A549 (cell line): Measurements from ENCODE around the gene CLEC2L. TPM values are rescaled to one million over a fixed set of nuclear protein-coding genes. Genes with fewer than 3 reads are reported as not detected.

Experiments used
- ATAC-seq, 2 experiments: fragments of 200-7000 bp in 1 of 2; fragments of >200 bp in 1 of 2; cut with Nextera tagmentation in 1 of 2; cut with Tn5 transposase in 1 of 2; 3 replicates each; pipeline versions ENCODE4 v1.8.0 to v1.9.1; 2018 to 2020; ENCODE audit warnings: mild to moderate bottlenecking in 1 of 2, moderate library complexity in 1 of 2
- CTCF ChIA-PET: fragments of 300-600 bp; sonication (Branson Sonifier 250); formaldehyde crosslinking; extraction: SDS; loops from one replicate; lab custom pipeline; 2021; ENCODE audit warnings: antibody characterized with exemption, inconsistent platforms; lab: Yijun Ruan, JAX
- POLR2A ChIA-PET: fragments of 350-600 bp; formaldehyde crosslinking; extraction: SDS; loops from one replicate; lab custom pipeline; 2021; ENCODE audit warnings: antibody characterized with exemption, inconsistent platforms; lab: Yijun Ruan, JAX
- DNase-seq, 2 experiments: peaks; one replicate each; pipeline versions ENCODE4 v3.0.0 to v3.0.0-alpha.2; 2011 to 2016; ENCODE audit warnings: low read depth in 1 of 2, low spot score in 1 of 2
- FAIRE-seq: peaks from 2 replicates; lab custom pipeline; 2011; peaks lifted over from hg19 to GRCh38; lab: Jason Lieb, UNC
- H3K27ac ChIP-seq, 2 experiments: fragments of >200 bp; sonication (Bioruptor Twin); formaldehyde crosslinking; 3 replicates each; pipeline ENCODE4 v1.5.1; 2016 to 2017
- H3K4me1 ChIP-seq: fragments of >200 bp; sonication (Bioruptor Twin); formaldehyde crosslinking; 3 replicates; pipeline ENCODE4 v1.6.1; 2016
- H3K4me2 ChIP-seq: fragments of >200 bp; sonication (Bioruptor Twin); formaldehyde crosslinking; 3 replicates; pipeline ENCODE4 v1.6.1; 2016
- H3K4me3 ChIP-seq: fragments of >200 bp; sonication (Bioruptor Twin); formaldehyde crosslinking; 3 replicates; pipeline ENCODE4 v1.5.1; 2016
- H3K9me3 ChIP-seq: fragments of >200 bp; sonication (Bioruptor Twin); formaldehyde crosslinking; 3 replicates; pipeline ENCODE4 v1.6.1; 2016
- CBX2 ChIP-seq: fragments of 200-600 bp; sonication (generic); IDR thresholded peaks from 2 replicates; pipeline ENCODE4 v1.6.1; 2016; ENCODE audit warnings: low read depth, mild to moderate bottlenecking, borderline replicate concordance
- CHD2 ChIP-seq: fragments of 150-350 bp; IDR thresholded peaks from 2 replicates; pipeline ENCODE4 v1.6.1; 2014; ENCODE audit warnings: low read length; ENCODE audit not compliant: partially characterized antibody
- EHF ChIP-seq: fragments of 250-450 bp; sonication (Bioruptor Pico); IDR thresholded peaks from 2 replicates; pipeline ENCODE4 v1.5.0; 2020; ENCODE audit warnings: mild to moderate bottlenecking
- ESRRA ChIP-seq: fragments of 150-350 bp; IDR thresholded peaks from 2 replicates; pipeline ENCODE4 v1.6.1; 2014; ENCODE audit warnings: mild to moderate bottlenecking, low read length, borderline replicate concordance
- FOSL2 ChIP-seq, 2 experiments: fragments of 450-650 bp in 1 of 2; fragments of >200 bp in 1 of 2; sonication (Bioruptor Twin) in 1 of 2; formaldehyde crosslinking; IDR thresholded peaks; 2 replicates each; pipeline versions ENCODE4 v1.5.0 to v1.6.1; 2016 to 2020; ENCODE audit warnings: mild to moderate bottlenecking in 1 of 2, moderate library complexity in 1 of 2
- HDAC2 ChIP-seq: fragments of 200-600 bp; sonication (generic); IDR thresholded peaks from 2 replicates; pipeline ENCODE4 v1.6.1; 2016
- HEYL ChIP-seq: fragments of 250-450 bp; sonication (Bioruptor Pico); IDR thresholded peaks from 2 replicates; pipeline ENCODE4 v1.8.0; 2021; ENCODE audit warnings: mild to moderate bottlenecking, moderate library complexity
- HOXB13 ChIP-seq: fragments of 250-450 bp; sonication (Bioruptor Pico); IDR thresholded peaks from 2 replicates; pipeline ENCODE4 v1.5.0; 2020; ENCODE audit warnings: low read depth, mild to moderate bottlenecking, moderate library complexity
- HOXB5 ChIP-seq: fragments of 250-450 bp; sonication (Bioruptor Pico); IDR thresholded peaks from 2 replicates; pipeline ENCODE4 v1.5.0; 2020; ENCODE audit warnings: mild to moderate bottlenecking, moderate library complexity
- KDM1A ChIP-seq: fragments of 200-600 bp; sonication (generic); IDR thresholded peaks from 2 replicates; pipeline ENCODE4 v1.6.1; 2016; ENCODE audit warnings: low read depth, mild to moderate bottlenecking
- KDM5A ChIP-seq: fragments of 200-600 bp; sonication (generic); IDR thresholded peaks from 2 replicates; pipeline ENCODE4 v1.6.1; 2016; ENCODE audit warnings: antibody characterized with exemption, mild to moderate bottlenecking
- MYC ChIP-seq: IDR thresholded peaks from 2 replicates; pipeline ENCODE4 v1.6.1; 2012; ENCODE audit warnings: mild to moderate bottlenecking, inconsistent platforms, low read length, improper control_type of control experiment, borderline replicate concordance
- NR3C1 ChIP-seq: fragments of >200 bp; sonication (Bioruptor Twin); formaldehyde crosslinking; IDR thresholded peaks from 3 replicates; pipeline ENCODE4 v1.6.1; 2017
- RARB ChIP-seq: fragments of 250-450 bp; sonication (Bioruptor Pico); IDR thresholded peaks from 2 replicates; pipeline ENCODE4 v1.8.0; 2021; ENCODE audit warnings: mild to moderate bottlenecking, moderate library complexity
- RNF2 ChIP-seq: fragments of 200-600 bp; sonication (generic); IDR thresholded peaks from 2 replicates; pipeline ENCODE4 v1.6.1; 2016; ENCODE audit warnings: low read depth, mild to moderate bottlenecking, antibody characterized with exemption, moderate library complexity, borderline replicate concordance
- SMC3 ChIP-seq: fragments of >200 bp; sonication (Bioruptor Twin); formaldehyde crosslinking; IDR thresholded peaks from 3 replicates; pipeline ENCODE4 v1.6.1; 2018; ENCODE audit warnings: inconsistent platforms
- ZC3H11A ChIP-seq: fragments of 450-650 bp; IDR thresholded peaks from 2 replicates; pipeline ENCODE4 v1.6.1; 2014; ENCODE audit warnings: antibody characterized with exemption, mild to moderate bottlenecking
- ZFP36 ChIP-seq: fragments of 450-650 bp; IDR thresholded peaks from 2 replicates; pipeline ENCODE4 v1.6.1; 2014; ENCODE audit warnings: borderline replicate concordance; ENCODE audit not compliant: partially characterized antibody
- WGBS: methylation state at CpG from one replicate; pipeline ENCODE4 v1.1.6; 2017; ENCODE audit errors: missing lambda C conversion rate; 5-methylcytosine and 5-hydroxymethylcytosine counted together
- polyA plus RNA-seq, 4 experiments: library from polyadenylated mRNA; depleted of rRNA in 3 of 4; stranded (reverse); fragments of >200 nt; fragmentation: RNase III in 1 of 4; extraction: RNeasy Plus Mini Kit Qiagen cat#74134 plus additional on column Dnase treatment in 1 of 4; gene quantifications; 2 replicates in 3 of 4; 3 replicates in 1 of 4; pipeline ENCODE4 v1.2.3, GENCODE V29; 2011 to 2017
- TF ChIP-seq, protein P1 (sequence below): fragments of 250-450 bp; sonication (Bioruptor Pico); IDR thresholded peaks from 2 replicates; pipeline ENCODE4 v1.5.0; 2020; ENCODE audit warnings: low read depth, mild to moderate bottlenecking, moderate library complexity
- TF ChIP-seq, protein P2 (sequence below): fragments of 450-650 bp; IDR thresholded peaks from 2 replicates; pipeline ENCODE4 v1.6.1; 2014; ENCODE audit warnings: antibody characterized with exemption
- TF ChIP-seq, protein P3 (sequence below): fragments of 200-600 bp; sonication (generic); IDR thresholded peaks from 2 replicates; pipeline ENCODE4 v1.6.1; 2016; ENCODE audit warnings: antibody characterized with exemption, mild to moderate bottlenecking, moderate library complexity
- TF ChIP-seq, protein P4 (sequence below): IDR thresholded peaks from 2 replicates; pipeline ENCODE4 v1.6.1; 2012
- TF ChIP-seq, protein P5 (sequence below): IDR thresholded peaks from 2 replicates; pipeline ENCODE4 v1.6.1; 2012

CLEC2L gene
- polyA plus RNA-seq, 2 of the 4 experiments (the other 2 are of a cell fraction), result 0.28 TPM; not detected in 1

DNA sequence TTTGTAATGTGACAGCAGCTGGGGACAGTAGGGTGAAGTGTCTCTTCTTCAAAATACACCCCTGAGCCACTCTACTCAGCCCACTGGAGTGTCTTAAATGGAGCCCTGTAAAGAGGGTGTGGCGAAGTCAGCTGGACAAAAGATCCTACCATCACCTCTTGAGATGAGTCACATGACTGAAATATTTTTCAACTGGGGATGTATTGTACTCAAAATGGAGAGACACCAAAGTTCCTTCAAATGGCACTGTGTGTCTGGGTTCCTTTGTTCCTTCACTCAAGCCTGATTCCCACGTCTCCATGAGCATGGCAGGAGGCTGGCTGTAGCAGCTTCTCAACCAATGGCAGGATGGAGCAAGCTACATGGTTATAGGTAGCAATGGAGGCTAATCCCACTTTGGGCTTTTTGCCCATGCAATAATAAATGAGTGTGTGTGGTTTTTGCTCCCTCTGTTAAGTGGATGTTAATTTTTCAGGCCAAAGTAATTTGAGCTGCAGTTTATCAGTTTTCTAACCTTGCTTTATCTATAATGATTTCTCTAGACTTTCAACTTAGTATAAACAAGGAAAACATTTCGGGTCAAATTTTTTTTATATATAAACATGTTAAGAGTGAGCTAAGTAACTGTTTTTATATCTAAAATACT, 68.2 kb downstream of the CLEC2L start:
- no peaks in the 10 kb centered on the region for H3K4me1 ChIP-seq
- H3K4me2 ChIP-seq, result no peak overlapping the region
- ATAC-seq (no peak), DNase-seq (no peak), FAIRE-seq (no peak)
- ChIA-PET CTCF (interaction anchor here (1.1 to 7.9 kb wide), 3 partner anchors 10 to 27 kb away, joined by 4 to 76 read pairs (median 37); no protein-coding TSS in a partner anchor), POLR2A (no interaction called here)
- 87% methylated on average over 3 of the region's 3 CpGs for WGBS
- no peak overlapping the region for H3K27ac ChIP-seq
- H3K9me3 ChIP-seq, result no peaks in the 10 kb centered on the region
- TF ChIP-seq KDM1A (no peak), HOXB13 (CRISPR knock-in tag) (no peak), ZFP36 (no peak), KDM5A (no peak), HOXB5 (CRISPR knock-in tag) (no peak), CBX2 (no peak), ESRRA (no peak), HDAC2 (no peak), RARB (CRISPR knock-in tag) (no peak), ZC3H11A (no peak)
- TF ChIP-seq, protein P1, sequence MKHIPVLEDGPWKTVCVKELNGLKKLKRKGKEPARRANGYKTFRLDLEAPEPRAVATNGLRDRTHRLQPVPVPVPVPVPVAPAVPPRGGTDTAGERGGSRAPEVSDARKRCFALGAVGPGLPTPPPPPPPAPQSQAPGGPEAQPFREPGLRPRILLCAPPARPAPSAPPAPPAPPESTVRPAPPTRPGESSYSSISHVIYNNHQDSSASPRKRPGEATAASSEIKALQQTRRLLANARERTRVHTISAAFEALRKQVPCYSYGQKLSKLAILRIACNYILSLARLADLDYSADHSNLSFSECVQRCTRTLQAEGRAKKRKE (CRISPR knock-in tag), result no peak
- TF ChIP-seq, protein P2, sequence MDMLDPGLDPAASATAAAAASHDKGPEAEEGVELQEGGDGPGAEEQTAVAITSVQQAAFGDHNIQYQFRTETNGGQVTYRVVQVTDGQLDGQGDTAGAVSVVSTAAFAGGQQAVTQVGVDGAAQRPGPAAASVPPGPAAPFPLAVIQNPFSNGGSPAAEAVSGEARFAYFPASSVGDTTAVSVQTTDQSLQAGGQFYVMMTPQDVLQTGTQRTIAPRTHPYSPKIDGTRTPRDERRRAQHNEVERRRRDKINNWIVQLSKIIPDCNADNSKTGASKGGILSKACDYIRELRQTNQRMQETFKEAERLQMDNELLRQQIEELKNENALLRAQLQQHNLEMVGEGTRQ, result no peak
- TF ChIP-seq, protein P3, sequence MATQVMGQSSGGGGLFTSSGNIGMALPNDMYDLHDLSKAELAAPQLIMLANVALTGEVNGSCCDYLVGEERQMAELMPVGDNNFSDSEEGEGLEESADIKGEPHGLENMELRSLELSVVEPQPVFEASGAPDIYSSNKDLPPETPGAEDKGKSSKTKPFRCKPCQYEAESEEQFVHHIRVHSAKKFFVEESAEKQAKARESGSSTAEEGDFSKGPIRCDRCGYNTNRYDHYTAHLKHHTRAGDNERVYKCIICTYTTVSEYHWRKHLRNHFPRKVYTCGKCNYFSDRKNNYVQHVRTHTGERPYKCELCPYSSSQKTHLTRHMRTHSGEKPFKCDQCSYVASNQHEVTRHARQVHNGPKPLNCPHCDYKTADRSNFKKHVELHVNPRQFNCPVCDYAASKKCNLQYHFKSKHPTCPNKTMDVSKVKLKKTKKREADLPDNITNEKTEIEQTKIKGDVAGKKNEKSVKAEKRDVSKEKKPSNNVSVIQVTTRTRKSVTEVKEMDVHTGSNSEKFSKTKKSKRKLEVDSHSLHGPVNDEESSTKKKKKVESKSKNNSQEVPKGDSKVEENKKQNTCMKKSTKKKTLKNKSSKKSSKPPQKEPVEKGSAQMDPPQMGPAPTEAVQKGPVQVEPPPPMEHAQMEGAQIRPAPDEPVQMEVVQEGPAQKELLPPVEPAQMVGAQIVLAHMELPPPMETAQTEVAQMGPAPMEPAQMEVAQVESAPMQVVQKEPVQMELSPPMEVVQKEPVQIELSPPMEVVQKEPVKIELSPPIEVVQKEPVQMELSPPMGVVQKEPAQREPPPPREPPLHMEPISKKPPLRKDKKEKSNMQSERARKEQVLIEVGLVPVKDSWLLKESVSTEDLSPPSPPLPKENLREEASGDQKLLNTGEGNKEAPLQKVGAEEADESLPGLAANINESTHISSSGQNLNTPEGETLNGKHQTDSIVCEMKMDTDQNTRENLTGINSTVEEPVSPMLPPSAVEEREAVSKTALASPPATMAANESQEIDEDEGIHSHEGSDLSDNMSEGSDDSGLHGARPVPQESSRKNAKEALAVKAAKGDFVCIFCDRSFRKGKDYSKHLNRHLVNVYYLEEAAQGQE, result no peak
- no peak overlapping the region for H3K4me3 ChIP-seq

DNA sequence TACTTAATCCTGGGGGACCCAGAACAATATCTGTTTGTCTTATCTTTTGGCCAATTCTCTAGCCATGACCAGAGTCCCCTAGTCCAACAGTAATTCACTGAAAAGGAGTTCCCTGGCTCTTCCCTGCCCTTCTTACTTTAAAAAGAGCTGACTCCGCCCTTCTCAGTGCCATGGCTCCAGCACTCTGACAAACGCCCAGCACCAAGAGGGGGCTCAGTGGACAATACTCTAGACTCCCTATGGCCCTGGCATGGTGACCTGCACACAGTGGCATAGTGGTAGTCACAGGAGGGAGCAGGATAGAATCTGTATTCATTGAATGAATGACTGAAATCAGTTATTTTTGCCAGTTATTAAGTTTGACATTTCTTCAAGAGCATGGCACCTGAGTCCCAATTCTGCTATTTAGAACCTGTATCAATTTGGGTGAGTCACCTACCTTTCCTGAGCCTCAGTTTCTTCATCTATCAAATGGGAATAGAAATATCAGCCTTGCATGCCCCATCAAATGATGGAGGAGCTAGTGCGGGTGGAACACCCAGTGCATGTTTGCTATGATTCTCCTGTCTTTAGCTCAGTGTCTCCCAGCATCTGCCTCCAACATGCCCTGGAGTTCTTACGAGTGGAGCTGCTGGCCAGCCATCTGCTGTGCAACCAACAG, 69.4 kb downstream of the CLEC2L start:
- Histone ChIP-seq H3K4me2 (no peak overlapping the region), H3K4me1 (no peaks in the 10 kb centered on the region), H3K9me3 (no peaks in the 10 kb centered on the region), H3K4me3 (no peak overlapping the region), H3K27ac (no peak overlapping the region)
- CTCF ChIA-PET, result interaction anchor here (0.6 to 7.9 kb wide), 6 partner anchors 9 to 208 kb away, joined by 3 to 76 read pairs (median 4); no protein-coding TSS in a partner anchor
- FAIRE-seq (no peak), DNase-seq (no peak), ATAC-seq (no peak)
- WGBS, result 86% methylated on average over 4 of the region's 4 CpGs
- POLR2A ChIA-PET, result no interaction called here
- TF ChIP-seq SMC3 (no peak), NR3C1 (no peak), RARB (CRISPR knock-in tag) (no peak), RNF2 (no peak), MYC (no peak), CBX2 (no peak), EHF (CRISPR knock-in tag) (no peak), FOSL2 (IDR thresholded peaks at IDR 0.05) (no peak), FOSL2 (CRISPR knock-in tag; IDR thresholded peaks at IDR 0.05) (no peak), HOXB13 (CRISPR knock-in tag) (no peak), CHD2 (no peak), HEYL (CRISPR knock-in tag) (no peak)
- TF ChIP-seq, protein P2, result no peak
- TF ChIP-seq, protein P4, sequence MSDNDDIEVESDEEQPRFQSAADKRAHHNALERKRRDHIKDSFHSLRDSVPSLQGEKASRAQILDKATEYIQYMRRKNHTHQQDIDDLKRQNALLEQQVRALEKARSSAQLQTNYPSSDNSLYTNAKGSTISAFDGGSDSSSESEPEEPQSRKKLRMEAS, result no peak
- TF ChIP-seq, protein P3, result no peak
- TF ChIP-seq, protein P5, sequence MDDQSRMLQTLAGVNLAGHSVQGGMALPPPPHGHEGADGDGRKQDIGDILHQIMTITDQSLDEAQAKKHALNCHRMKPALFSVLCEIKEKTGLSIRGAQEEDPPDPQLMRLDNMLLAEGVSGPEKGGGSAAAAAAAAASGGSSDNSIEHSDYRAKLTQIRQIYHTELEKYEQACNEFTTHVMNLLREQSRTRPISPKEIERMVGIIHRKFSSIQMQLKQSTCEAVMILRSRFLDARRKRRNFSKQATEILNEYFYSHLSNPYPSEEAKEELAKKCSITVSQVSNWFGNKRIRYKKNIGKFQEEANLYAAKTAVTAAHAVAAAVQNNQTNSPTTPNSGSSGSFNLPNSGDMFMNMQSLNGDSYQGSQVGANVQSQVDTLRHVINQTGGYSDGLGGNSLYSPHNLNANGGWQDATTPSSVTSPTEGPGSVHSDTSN, result no peak
